ENCODE data around the gene KCTD17.
"Not testable (repeated sequence)": the region's sequence is repeated elsewhere in the genome, so short reads cannot be mapped to it uniquely, and the experiment has no call there.

Gene KCTD17

DNA sequence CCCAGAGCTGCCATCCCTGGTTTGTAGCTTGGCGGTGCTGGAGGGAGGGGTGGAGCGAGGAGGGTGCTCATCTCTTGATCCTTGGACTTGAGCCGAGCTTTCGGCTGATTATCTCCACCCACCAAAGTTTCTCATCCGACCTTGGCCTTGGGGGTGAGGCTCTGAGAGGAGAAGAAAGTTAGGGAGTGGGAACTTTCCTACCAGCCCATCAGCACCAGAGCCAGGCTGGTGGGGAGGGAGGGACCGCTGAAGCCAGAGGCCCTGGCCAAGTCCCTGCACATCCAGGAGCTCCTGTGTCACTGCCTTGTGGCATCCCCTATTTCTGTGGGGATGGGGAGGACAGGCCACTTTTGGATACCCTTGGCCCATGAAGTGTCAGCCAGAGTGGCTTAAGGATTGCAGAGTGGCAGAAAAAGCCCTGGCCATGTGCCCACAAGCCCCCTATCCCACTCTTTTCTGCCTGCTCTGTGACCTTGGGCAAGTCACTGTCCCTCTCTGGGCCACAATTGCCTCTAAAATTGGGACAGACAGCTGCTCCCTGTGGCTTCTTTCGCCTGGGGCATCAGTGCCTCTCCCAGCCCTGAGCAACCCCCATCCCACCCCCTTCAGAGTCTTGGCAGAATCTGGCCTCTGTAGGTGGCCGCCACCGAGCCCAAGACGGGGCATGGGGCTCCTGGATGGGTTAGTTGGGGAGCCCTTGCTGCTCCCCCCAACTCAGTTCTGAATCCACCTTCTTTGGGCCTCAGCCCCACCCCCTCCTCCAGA, 10.3 kb downstream of the KCTD17 start:
- no peak for DNase-seq

DNA sequence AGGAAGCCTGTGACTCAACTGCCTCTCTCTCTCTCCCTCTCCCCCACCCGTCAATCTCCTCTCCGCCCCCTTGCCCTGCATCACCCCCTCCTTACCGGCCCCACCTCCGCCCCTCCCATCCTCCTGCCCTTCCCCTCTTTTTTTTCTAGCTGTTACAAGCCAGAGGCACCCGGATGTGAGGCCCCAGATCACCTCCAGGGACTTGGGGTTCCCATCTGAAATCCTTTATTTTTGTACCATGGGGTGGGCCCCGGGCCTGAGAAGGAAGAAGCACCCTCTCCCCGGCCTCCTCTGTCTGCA, 10.8 kb downstream of the KCTD17 start:
- DNase-seq, result no peak

DNA sequence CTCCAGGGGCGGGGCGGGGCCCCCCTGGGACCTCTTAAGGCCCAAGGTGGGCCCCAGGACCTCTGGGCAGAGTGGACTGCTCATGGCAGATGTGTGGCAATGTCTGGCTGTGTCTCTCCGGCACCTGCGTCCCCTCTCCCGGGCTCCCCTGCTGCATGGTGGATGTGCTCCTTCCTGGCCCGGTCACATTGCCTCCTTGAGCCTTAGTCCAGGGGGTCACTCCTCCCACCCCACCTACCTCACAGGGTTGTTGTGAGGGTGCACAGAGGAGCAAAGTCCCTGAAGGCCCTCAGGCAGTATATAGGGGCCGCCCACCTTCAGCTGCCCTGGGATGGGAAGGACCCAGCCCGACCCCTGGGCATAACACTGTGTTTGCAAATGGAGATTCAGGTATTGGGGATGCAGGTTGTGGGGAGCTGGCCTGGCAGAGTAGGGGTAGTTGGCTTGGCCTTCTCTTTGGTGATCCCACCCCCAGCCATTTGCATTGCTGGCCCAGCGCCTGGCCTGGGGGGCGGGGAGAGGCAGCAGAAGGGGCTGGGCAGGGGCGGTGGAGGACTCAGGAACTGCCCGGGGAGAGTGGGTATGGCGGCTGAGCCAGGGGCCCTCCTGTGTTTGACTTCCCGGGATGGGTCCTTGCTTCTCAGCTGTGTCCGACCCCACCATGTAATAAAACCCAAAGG, 11.3 kb downstream of the KCTD17 start:
- no peak for DNase-seq

DNA sequence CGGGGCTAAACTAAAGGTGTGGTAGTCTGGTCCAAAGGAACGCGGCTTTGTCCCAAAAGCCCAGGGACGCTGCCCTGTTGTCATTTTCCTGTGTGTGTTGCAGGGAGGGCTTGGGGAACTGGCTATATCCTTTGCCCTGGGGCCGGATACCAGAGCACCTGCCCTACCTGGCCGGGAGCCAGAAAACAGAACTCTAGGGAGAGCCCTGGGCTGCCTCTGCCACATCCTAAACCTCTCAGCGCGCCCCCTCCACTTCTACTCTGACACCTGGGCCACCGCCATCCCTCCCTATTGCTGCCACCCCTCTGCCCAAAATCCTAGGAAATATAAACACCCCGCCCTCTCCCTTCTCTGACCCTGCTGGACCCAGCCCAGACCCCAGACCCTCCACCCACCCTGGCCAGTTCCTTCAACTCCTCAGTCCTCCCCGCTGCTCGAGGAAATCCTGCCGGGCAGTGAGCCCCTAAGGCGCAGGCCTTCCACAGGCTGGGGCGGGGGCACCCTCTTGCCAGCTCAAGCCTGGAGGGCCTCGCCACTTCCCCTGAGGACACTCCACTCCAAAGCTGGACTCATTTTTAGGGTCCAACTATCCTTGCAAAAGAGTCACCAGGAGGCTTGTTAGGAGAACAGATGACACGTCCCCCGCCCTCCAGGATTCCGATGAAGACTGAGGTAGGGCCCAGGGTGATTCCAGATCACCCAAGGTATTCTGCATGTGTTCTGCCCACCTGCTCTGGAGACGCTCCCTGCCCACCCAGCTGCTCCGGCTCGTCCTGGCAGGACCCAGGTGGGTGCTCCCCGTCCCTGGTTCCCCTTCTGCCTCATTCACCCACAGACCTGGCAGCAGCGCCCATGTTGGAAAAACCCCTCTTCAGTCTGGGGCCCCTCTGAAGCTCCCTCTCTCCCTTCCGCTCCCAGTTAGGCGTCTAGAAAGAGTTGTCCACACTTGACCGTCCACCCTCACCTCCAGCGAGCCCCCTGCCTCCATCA, 12.2 kb downstream of the KCTD17 start:
- DNase-seq, result peak; percentile 21

DNA sequence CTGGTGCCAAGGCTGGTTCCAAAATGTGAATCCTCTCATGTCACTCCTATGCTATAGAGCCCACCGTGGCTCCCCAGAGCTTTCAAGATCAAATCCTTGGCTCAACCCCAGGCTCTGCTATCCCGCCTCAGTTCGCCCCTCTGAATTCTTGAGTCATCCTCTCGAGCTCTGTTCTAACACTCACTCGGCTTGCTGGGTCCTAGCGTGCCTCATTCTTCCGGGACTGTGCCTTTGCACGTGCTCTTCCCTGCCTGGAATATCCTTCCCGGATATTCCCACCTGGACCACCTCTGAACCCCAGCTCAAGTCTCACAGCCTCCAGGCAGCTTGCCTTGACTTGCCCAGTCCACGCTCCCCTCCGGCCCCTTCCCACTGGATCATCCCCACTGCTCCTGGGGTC, 13.0 kb downstream of the KCTD17 start:
- DNase-seq, result no peak

DNA sequence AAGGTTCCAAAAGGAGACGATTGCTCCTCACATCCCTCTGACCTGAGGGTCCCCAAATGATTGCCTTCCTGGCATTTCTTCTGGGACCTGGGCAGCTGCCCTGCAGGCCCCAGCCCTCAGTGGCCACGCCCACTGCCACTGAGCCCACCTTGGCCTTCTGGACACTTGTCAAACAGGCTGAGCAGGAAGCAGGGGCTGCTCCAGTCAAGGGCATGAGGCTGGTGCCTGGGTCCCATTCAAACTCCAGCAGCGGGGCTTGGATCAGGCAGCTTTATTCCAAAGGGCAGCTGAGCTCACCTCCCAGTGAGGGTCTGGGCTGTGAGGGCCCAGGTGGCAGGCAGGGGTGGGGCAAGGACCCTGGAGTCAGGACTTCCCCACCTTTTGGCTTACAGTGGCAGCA, 13.6 kb downstream of the KCTD17 start:
- no peak for DNase-seq

DNA sequence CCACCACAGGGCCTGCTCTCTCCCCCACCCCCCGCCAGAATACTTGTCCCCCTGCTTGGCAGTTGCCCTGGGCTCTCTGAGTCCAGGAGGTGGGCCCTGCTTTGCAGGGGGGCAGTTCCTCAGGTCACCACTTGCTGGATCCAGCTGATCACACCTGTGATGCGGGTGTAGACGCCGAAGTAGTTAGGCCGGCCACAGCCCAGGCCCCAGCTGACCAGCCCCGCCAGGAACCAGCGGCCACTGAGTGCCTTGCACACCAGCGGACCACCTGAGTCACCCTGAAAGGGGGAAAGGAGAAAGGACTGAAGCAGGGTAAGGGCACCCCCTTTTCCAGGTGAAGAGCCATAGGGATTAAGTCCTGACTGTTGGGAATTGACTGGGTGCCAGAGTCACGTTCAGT, 14.4 kb downstream of the KCTD17 start:
- DNase-seq, result no peak

DNA sequence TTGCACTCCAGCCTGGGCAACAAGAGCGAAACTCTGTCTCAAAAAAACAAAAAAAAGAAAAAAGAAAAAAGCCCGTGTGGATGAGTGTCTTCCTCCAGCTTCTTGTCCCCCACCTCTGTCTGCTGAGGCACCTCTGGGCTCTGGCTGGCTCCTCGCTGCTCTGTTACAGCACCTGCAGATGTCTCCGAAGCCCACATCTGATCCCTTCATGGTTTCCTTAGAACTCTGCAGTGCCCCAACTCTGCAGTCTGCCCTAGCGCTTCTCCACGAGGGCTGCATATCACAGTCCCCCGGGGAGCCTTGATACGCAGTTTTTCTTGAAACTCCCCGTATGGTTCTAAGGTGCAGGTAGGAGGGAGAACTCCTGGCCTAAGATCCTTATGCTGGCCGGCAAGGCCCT, 15.9 kb downstream of the KCTD17 start:
- DNase-seq, result no peak

DNA sequence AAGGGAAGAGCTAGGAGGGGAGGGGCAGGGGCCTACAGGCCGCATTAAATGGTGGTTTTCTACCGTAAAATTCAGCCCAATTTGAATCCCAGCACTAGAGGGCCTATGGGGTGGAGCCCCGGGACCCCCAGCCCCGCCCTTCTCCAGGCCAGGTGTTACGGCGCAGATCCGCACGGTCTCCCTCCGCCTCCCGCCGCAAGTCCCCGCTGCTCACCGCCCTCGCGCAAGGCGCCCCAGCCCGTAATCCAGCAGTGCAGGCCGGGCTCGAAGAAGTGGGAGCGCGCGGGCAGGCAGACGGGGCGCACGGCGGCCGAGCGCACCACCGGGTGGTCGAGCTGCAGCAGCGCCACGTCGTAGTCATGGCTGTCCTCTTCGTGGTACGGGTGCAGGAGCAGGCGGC, 17.3 kb downstream of the KCTD17 start:
- DNase-seq, result no peak

DNA sequence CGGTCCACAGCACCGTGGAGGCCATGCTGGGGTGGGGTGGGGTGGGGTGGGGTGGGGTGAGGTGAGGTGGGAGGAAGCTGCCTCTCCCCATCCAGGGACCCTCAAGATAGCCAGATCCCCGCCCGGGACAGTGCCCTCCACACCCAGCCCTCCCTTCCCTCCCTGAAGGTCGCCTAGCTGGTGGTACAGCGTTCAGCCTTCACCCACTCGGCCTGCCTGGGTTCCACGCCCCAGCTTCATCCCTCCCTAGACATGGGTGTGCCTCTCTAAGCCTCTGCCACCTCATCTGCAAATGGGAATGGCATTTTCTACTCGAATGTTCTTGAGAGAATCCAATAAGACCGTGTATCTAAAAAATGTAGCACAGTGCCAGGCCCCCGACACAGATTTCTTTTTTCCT, 17.8 kb downstream of the KCTD17 start:
- no peak for DNase-seq

DNA sequence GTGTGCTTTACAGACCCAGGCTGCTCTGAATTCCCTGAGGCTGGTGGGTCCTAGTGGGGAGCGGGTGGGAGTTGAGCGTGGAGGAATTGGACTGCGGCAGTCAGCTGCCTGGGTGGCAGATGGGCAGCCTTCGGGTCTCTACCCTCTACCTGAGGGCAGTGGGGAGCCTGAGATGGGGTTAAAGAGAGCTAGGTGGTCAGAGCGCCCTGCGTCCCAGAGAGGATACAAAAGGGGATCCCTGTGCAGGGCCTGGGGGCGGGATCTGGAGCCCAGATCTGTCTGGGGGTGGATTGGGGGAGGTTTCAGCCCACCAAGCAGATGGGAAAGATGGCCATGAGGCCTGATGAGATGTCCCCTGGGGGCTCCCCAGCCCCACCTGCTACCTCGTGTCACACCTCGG, 18.2 kb downstream of the KCTD17 start:
- no peak for DNase-seq

DNA sequence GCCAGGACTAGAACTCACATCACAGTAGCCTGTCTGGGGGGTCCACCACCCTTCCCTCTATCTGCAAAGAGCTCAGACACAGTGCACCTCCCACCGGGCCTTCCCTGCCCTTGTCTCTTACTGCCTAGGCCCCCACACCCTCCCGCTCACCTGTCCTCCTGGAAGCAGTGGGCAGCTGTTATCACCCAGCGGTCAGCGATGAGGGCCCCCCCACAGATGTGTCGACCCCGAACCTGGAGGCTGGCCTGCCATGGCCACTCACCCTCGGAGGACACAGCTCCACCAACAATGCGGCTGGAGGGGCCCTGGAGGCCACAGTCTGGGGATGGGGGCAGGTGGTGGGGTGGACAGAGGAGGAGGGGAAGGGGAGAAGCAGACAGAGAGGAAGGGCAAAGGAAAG, 18.8 kb downstream of the KCTD17 start:
- no peak for DNase-seq

DNA sequence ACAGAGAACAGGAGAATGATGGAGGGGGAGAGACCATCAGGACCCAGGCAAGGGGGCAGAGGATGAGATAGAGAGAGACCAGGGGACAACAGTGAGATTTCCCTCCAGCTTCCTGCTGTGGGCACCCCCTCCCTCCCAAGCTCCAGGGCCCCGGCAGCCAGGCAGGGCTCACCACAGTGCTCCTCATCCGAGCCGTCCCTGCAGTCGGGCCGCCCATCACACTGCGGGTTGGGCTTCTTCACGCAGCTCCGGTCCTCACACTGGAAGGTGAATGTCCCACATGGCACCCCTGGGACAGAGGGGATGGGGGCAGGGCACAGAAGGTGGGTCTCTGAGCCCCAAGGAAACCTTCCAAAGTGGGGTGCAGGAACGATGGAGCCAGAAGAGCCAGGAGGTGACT, 19.2 kb downstream of the KCTD17 start:
- no peak for DNase-seq

DNA sequence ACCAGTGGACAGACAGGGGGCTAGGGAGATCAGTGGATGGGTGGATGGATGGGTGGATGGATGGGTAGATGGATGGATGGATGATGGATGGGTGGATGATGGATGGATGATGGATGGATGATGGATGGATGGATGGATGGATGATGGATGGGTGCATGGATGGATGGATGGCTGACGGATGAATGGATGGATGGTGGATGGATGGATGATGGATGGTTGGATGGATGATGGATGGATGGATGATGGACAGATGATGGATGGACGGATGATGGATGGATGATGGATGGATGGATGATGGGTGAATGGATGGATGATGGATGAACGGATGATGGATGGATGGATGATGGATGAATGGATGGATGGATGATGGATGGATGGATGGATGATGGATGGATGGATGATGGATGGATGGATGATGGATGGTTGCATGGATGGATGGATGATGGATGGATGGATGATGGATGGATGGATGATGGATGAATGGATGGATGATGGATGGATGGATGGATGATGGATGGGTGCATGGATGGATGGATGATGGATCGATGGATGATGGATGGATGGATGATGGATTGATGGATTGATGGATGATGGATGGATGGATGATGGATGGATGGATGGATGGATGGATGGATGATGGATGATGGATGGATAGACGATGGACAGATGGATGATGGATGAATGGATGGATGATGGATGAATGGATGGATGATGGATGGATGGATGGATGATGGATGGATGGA, 20.5 kb downstream of the KCTD17 start:
- DNase-seq, result not testable (repeated sequence)

DNA sequence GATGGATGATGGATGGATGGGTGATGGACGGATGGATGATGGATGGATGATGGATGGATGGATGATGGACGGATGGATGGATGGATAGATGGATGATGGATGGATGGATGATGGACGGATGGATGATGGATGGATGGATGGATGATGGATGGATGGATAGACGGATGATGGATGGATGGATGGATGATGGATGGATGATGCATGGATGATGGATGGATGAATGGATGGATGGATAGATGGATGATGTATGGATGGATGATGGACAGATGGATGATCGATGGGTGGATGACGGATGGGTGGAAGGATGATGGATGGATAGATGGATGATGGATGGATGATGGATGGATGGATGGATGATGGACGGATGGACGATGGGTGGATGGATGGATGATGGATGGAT, 21.1 kb downstream of the KCTD17 start:
- no peak for DNase-seq

DNA sequence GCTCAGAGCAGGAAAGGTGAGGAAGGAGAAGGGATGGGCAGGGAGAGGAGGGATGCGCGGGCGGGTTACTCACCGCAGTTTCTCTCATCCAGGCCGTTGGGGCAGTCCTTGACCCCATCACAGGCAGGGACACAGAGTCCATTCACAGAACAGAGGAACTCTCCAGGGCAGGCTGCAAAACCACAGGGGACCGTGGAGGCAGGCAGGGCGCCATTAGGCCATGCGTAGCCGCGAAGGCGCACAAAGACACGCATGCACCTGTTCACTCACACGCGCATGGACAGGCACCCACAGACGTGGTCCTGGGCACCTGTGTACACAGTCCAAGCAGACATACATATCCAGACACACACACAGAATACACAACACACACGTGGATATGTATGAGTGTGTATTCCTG, 23.0 kb downstream of the KCTD17 start:
- no peak for DNase-seq

DNA sequence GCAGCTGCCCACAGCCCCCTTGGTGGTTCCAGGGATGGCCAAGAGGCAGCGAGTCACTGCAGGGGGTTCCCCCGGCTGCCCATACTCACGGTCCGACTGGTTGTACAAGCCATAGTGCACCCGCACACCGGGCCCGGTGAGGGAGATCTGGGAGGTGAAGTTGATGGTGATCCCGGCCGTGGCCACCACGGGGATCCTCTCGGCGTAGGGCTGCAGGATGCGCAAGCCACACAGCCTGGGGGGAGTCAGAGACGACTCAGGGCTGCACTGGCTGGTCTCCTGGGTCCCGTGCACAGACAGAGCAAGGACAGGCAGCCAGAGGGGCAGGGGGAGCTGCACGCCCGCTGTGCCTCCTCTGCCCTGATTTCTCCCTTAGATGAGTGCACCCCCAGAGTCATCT, 23.5 kb downstream of the KCTD17 start:
- no peak for DNase-seq

DNA sequence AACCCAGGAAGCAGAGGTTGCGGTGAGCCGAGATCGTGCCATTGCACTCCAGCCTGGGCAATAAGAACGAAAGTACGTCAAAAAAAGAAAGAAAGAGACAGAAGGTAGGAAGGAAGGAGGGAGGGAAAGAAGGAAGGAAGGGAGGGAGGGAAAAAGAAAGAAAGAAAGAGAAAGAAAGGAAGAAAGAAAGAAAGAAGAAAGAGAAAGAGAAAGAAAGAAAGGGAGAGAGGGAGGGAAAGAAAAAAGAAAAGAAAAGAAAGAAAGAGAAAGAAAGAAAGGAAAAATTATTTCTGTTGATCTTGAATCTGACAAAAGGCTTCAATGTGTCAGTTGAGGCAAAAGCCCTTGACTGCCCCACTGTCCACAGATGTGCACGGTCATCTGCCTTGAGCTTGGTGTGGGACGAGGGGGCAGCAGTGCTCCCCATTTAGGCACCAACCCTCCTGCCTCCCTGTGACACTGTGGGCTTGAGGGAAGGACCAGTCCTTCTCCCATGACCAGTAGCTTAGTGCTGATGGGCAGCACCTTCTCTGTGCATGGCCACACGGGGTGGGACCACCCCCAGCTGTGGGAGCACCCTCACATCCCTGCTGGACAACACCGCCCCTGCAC, 24.4 kb downstream of the KCTD17 start:
- DNase-seq, result no peak

DNA sequence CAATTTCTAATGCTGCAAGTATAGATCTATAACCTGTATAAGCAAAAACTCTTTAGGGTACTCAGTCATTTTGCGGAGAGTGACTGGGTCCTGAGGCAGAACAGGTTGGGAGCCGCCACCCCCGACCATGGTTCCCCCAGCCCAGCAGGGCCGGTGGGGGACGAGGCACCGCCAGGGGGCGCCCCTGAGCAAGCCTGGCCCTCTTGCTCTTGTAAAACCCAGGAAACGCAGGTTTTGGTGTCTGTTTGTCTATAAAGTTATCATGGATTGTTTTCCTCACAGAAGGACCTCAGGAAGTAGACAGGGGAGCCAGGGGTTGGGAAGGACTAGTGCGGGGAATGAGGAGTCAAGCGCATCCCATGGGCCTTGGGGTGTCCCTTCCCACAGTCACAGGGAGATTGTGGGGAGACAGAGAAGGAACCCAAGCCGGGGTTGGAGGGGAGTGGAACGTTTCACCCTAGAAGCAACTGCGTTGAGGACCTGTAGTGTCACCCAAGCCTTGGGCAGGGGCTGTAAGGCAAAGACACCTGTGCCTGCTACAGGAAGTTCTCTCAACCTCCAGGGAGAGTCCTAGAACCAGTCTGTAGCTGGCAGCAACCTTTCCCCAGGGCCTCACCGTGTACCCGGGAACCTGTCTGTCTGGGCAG, 26.4 kb downstream of the KCTD17 start:
- no peak for DNase-seq

DNA sequence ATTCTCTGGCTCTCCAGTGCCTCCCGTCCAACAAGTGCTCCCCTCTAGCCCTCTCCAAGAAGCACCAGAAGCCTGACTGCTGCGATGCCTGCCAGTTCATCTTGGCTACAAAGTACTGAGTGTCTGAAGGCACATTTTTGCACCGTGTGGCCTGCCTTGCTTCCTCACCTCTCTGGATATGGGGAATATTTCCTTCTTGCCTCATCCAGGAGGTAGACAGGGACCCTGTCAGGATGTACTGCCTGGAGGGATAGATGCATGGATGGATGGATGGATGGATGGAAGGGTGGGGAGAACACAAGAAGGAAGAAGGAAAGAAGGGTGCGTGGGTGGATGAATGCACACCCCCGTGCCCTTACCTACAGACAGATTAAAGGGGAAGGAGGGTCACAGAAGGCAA, 27.6 kb downstream of the KCTD17 start:
- DNase-seq, result no peak

DNA sequence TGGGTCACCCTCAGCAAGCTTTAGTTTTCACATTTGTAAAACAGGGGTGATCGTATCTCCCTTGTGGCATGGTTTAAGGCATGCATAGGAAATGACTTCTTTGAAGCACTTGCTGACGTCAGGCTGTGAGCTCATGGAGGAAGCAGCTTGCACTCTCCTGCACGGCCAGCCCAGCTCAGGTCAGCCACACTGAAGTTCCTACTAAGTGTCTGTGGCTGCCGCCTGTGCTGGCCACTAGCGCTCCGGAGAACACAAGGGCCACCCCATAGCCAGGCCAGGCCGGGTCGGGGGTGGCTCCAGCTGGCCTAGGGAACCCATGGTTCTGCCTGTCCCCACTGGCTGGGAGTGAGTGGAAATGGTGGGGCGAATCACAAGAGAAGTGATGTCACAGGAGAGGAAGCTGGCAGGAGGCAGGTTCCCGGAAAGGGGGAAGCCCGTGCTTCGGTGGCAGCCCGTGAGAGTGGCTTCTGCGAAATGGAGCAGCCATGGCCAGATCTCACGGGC, 28.2 kb downstream of the KCTD17 start:
- no peak for DNase-seq

DNA sequence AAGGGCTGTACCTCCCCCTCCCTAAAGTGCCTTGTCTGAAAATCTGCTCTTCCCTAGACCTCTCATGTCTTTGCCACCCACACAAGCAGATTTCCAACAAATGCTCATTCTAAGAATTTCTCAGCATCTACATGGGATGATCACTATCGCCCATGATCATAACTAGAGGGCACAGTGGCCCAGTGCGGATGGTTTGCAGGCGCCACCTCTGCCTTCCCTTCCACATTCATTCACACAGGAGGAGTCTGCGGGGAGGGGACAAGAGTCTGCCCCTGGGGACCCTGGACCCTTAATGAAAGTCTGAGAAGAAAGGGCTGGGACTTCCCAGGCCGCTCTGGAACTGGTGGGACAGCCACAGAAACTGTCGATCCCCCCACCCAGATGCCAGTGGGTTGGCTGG, 28.9 kb downstream of the KCTD17 start:
- DNase-seq, result no peak

All from NCI-H2029 treated with DMSO at 0.1 percent for 48 hours (cell line).